Measurements from ENCODE around the gene KRT71. TPM values are rescaled to one million over a fixed set of nuclear protein-coding genes. Genes with fewer than 3 reads are reported as not detected.

Gene KRT71
- total RNA-seq, 1 donor from 2014 or later: not detected

- Mint-ChIP-seq H3K4me3 (no peak overlapping the region), H3K27ac (ENCODE audit: unreplicated experiment) (no peak overlapping the region), H3K4me1 (no peaks in the 10 kb centered on the region), H3K27me3 (ENCODE audit: low read depth) (peaks cover 25% of the 10 kb centered on the region), H3K9me3 (peaks cover 3% of the 10 kb centered on the region), H3K36me3 (ENCODE audit: low read depth) (no peaks in the 10 kb centered on the region)
- no peak for DNase-seq (ENCODE audit: low read depth, low spot score)
- TF ChIP-seq CTCF (conservative IDR thresholded peaks at IDR 0.05): no peak
Measured at GRCh38 chr12:52585946-52586345, 33.0 kb upstream of the KRT71 start.

DNA sequence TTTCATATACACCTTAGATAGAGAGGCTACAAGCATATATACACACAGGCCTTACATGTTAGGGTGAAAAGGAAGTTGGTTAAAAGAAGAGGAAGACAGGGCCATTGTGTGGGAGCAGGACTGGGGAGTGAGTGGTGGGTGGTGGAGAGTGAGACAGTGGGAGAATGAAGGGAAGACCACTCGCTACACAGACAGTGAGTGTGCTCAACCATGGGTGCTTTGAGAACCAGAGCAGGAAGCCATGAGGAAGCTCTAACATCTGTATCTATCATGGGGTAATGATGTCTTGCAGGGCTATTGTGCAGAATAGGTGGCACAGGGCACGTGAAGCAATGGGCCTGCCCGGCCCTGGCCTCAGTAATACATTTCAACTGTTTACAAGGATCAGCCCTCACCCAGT is 32.1 kb upstream of the KRT71 start:
- Mint-ChIP-seq H3K27me3 (ENCODE audit: low read depth) (peaks cover 29% of the 10 kb centered on the region), H3K9me3 (no peaks in the 10 kb centered on the region), H3K27ac (ENCODE audit: unreplicated experiment) (no peak overlapping the region), H3K4me1 (no peaks in the 10 kb centered on the region), H3K4me3 (no peak overlapping the region), H3K36me3 (ENCODE audit: low read depth) (no peaks in the 10 kb centered on the region)
- no peak for DNase-seq (ENCODE audit: low read depth, low spot score)
- no peak for TF ChIP-seq CTCF (conservative IDR thresholded peaks at IDR 0.05)

DNA sequence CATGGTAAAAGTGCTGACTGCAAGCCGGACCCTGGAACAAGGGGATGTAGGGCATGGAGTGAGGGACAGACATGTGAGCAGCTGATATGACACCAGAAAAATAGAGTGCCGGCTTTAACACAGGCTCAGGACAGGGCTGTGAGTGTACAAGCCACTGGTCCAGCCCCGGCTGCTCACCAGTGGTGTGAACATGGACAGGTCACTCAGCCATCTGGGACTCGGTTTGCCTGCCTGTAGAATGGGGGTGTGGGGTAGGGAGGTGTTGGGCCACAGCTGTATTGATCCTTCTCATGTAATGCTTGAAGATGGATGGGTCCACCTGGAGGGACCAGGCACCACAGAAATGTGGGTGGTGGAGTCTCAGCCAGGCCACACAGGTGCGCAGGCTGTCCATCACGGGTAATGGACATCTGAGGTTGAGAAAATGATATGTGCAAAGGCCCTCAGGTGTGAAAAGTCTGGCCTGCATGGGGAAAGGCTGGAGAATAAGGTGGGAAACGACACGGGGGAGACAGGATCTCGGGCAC is 31.3 kb upstream of the KRT71 start:
- no peak for TF ChIP-seq CTCF (conservative IDR thresholded peaks at IDR 0.05)
- Mint-ChIP-seq H3K27me3 (ENCODE audit: low read depth) (peaks cover 30% of the 10 kb centered on the region), H3K27ac (ENCODE audit: unreplicated experiment) (no peak overlapping the region), H3K36me3 (ENCODE audit: low read depth) (no peaks in the 10 kb centered on the region), H3K9me3 (no peaks in the 10 kb centered on the region), H3K4me1 (no peaks in the 10 kb centered on the region), H3K4me3 (no peak overlapping the region)
- no peak for DNase-seq (ENCODE audit: low read depth, low spot score)

DNA sequence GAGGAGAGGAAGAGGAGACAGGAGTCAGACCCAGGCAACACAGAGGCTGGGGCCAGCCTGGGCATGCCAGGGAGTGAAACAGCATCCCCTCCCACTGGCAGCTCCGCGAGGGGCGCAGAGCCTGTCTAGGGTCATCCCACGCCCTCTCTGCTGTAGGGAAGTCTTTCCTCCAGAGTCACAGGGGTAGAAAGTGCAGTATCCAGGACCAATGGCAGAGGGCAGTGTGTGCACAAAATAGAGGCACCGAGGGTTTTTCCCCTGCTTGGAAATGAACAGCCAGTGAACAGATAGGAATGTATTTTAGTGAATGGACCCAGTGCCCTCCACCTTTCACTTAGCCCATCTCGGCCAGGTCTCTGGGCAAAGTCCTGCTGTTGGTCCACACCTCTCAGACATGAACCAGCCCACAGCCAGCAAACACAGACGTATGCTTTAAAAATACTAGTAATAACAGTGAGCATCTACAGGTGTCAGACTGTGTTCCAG is 30.1 kb upstream of the KRT71 start:
- Mint-ChIP-seq H3K36me3 (ENCODE audit: low read depth) (no peaks in the 10 kb centered on the region), H3K27ac (ENCODE audit: unreplicated experiment) (no peak overlapping the region), H3K9me3 (no peaks in the 10 kb centered on the region), H3K27me3 (ENCODE audit: low read depth) (peaks cover 30% of the 10 kb centered on the region), H3K4me3 (no peak overlapping the region), H3K4me1 (no peaks in the 10 kb centered on the region)
- peak; percentile 81 for TF ChIP-seq CTCF (conservative IDR thresholded peaks at IDR 0.05)
- peak; percentile 64 for DNase-seq (ENCODE audit: low read depth, low spot score)

GRCh38 chr12:52582486-52582885 is 29.5 kb upstream of the KRT71 start:
- Mint-ChIP-seq H3K4me1 (no peaks in the 10 kb centered on the region), H3K27me3 (ENCODE audit: low read depth) (peaks cover 26% of the 10 kb centered on the region), H3K4me3 (no peak overlapping the region), H3K9me3 (no peaks in the 10 kb centered on the region), H3K36me3 (ENCODE audit: low read depth) (no peaks in the 10 kb centered on the region), H3K27ac (ENCODE audit: unreplicated experiment) (no peak overlapping the region)
- no peak for DNase-seq (ENCODE audit: low read depth, low spot score)
- no peak for TF ChIP-seq CTCF (conservative IDR thresholded peaks at IDR 0.05)

Measured in neural crest cell (in vitro differentiated cells).